Uterus (tissue), 4 donors: Measurements from ENCODE around the gene PIPOX. TPM values are rescaled to one million over a fixed set of nuclear protein-coding genes. Genes with fewer than 3 reads are reported as not detected.

Experiments used
- DNase-seq, 2 donors: peaks; one replicate each; pipeline ENCODE4 v3.0.0-alpha.2; 2019 to 2020
- H3K27ac ChIP-seq, 2 donors: fragments of 200-600 bp; sonication (generic); 1 replicate in 1 of 2; 2 replicates in 1 of 2; pipeline ENCODE4 v1.5.1; 2016 to 2018
- H3K27me3 ChIP-seq, 2 donors: fragments of 200-600 bp; sonication (generic); one replicate each; pipeline ENCODE4 v1.5.1; 2018 to 2019; ENCODE audit warnings: control low read depth in 1 of 2
- H3K36me3 ChIP-seq, 2 donors: fragments of 200-600 bp; sonication (generic); one replicate each; pipeline ENCODE4 v1.5.1; 2019; ENCODE audit warnings: control low read depth in 1 of 2
- H3K4me1 ChIP-seq, 2 donors: fragments of 200-600 bp; sonication (generic); one replicate each; pipeline ENCODE4 v1.5.1; 2018 to 2019; ENCODE audit warnings: control low read depth in 1 of 2
- H3K4me3 ChIP-seq, 2 donors: fragments of 200-600 bp; sonication (generic); 1 replicate in 1 of 2; 2 replicates in 1 of 2; pipeline ENCODE4 v1.5.1; 2018 to 2019; ENCODE audit warnings: mild to moderate bottlenecking in 1 of 2
- H3K9me3 ChIP-seq, 2 donors: fragments of 200-600 bp; sonication (generic); one replicate each; pipeline ENCODE4 v1.5.1; 2019; ENCODE audit warnings: control low read depth in 1 of 2
- POLR2A ChIP-seq, 2 donors: fragments of 450-650 bp; IDR thresholded peaks; one replicate each; pipeline ENCODE4 v1.6.1; 2016; ENCODE audit warnings: antibody characterized with exemption in 2 of 2, mild to moderate bottlenecking in 1 of 2, moderate library complexity in 1 of 2
- intact Hi-C: fragments of 100-400 bp; cut with DNase I; formaldehyde crosslinking; loops from one replicate; pipeline ENCODE4 v1.15.1; 2023; ENCODE audit warnings: low total_unique reads
- total RNA-seq, 4 donors: library from RNA; depleted of rRNA in 3 of 4; stranded (reverse); fragments of >200 nt in 3 of 4; gene quantifications; one replicate each; pipeline versions ENCODE4 v1.1.0 to v1.2.4, GENCODE V29; 2014 to 2023
- TF ChIP-seq, protein P1 (sequence below), 4 experiments: fragments of 200-600 bp in 2 of 4; fragments of 450-650 bp in 2 of 4; sonication (generic) in 2 of 4; IDR thresholded peaks; one replicate each; pipeline ENCODE4 v1.5.1; 2016 to 2019; ENCODE audit warnings: antibody characterized with exemption in 4 of 4, mild to moderate bottlenecking in 2 of 4, moderate library complexity in 1 of 4
- donor health status: DM: yes; HTN: yes; CAD: no.

PIPOX gene
- total RNA-seq, 4 donors from 2014 or later, result 0.59 to 7.4 (median 2.9) TPM

DNA sequence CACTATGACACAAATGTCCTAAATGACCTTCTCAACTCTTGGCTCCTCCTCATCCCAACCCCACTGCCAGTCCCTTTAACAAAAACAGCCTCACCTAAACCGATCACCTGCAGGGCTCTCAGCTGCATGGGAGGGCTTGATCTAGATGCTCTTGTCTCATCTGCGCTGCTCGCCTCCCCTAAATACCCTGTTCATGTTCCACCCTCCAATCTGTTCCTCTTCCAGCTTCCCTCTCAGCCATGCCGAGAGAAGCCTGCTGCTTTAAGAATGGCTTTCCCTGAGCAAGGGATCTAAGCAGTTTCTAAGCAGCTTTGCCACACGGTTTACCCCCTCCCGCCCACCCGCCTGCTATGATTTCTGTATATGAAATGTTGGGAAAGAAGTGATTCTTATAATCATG lies 23.7 kb downstream of the PIPOX start:
- no peak for DNase-seq
- Histone ChIP-seq H3K36me3 (no peaks in the 10 kb centered on the region), H3K4me3 (no peak overlapping the region), H3K4me1 (no peaks in the 10 kb centered on the region), H3K9me3 (no peaks in the 10 kb centered on the region), H3K27me3 (no peaks in the 10 kb centered on the region), H3K27ac (no peak overlapping the region)
- TF ChIP-seq, protein P1, sequence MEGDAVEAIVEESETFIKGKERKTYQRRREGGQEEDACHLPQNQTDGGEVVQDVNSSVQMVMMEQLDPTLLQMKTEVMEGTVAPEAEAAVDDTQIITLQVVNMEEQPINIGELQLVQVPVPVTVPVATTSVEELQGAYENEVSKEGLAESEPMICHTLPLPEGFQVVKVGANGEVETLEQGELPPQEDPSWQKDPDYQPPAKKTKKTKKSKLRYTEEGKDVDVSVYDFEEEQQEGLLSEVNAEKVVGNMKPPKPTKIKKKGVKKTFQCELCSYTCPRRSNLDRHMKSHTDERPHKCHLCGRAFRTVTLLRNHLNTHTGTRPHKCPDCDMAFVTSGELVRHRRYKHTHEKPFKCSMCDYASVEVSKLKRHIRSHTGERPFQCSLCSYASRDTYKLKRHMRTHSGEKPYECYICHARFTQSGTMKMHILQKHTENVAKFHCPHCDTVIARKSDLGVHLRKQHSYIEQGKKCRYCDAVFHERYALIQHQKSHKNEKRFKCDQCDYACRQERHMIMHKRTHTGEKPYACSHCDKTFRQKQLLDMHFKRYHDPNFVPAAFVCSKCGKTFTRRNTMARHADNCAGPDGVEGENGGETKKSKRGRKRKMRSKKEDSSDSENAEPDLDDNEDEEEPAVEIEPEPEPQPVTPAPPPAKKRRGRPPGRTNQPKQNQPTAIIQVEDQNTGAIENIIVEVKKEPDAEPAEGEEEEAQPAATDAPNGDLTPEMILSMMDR (IDR thresholded peaks at IDR 0.05), result no peak
- intact Hi-C loops, result no loop called here

DNA sequence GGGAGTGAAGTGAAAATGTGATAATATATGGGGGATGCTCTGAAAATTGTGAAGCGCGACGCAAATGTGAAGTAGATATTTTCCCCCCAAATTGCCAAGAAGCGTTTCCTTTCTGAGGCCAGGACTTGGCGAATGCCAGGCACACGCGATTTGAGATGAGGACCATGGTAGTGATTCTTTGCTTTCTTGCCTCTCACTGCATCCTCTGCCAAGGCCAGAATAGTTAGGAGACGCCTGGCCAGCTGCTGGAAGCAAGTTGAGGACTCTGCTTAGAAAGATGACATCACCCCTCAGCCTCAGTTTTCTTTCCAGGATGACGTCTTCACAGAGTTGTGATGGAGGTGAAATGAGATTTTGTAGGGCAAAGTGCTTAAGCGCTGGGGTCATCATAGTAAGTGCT lies 25.9 kb downstream of the PIPOX start:
- Histone ChIP-seq H3K4me3 (no peak overlapping the region), H3K27me3 (no peaks in the 10 kb centered on the region), H3K36me3 (no peaks in the 10 kb centered on the region), H3K9me3 (no peaks in the 10 kb centered on the region), H3K4me1 (no peaks in the 10 kb centered on the region), H3K27ac (no peak overlapping the region)
- intact Hi-C loops, result no loop called here
- DNase-seq, result no peak
- TF ChIP-seq, protein P1 (IDR thresholded peaks at IDR 0.05), result no peak
- TF ChIP-seq POLR2A (IDR thresholded peaks at IDR 0.05), result no peak

DNA sequence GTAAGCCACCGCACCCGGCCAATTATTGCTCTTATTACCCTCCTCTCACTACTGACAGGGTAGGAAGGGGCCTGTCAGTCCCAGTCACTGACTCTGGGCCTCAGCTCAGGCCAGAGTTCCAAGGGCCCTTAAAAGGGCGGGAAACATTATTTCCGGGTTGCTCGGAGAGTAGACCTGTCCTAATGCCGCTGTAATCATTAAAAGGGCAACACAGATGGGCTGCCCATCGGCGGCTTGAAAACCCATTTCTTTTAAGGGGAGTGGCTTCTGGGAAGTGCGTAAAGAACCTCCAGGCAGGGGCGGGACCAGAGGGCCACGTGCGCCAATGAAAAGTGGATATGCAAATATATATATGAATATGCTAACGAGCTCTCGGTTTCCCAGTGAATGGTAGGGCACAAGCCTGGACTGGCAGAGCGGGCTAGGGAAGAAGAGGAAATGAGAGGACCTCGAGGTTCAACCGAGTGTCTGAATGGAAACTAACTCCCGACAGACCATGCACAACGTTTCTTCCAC lies 26.6 kb downstream of the PIPOX start:
- no peak for TF ChIP-seq POLR2A (IDR thresholded peaks at IDR 0.05)
- TF ChIP-seq, protein P1 (IDR thresholded peaks at IDR 0.05), result no peak
- DNase-seq, result no peak
- H3K36me3 ChIP-seq, result no peaks in the 10 kb centered on the region
- H3K27ac ChIP-seq, result no peak overlapping the region
- H3K4me1 ChIP-seq, result no peaks in the 10 kb centered on the region
- intact Hi-C loops, result no loop called here
- H3K9me3 ChIP-seq, result no peaks in the 10 kb centered on the region
- H3K4me3 ChIP-seq, result no peak overlapping the region
- no peaks in the 10 kb centered on the region for H3K27me3 ChIP-seq

DNA sequence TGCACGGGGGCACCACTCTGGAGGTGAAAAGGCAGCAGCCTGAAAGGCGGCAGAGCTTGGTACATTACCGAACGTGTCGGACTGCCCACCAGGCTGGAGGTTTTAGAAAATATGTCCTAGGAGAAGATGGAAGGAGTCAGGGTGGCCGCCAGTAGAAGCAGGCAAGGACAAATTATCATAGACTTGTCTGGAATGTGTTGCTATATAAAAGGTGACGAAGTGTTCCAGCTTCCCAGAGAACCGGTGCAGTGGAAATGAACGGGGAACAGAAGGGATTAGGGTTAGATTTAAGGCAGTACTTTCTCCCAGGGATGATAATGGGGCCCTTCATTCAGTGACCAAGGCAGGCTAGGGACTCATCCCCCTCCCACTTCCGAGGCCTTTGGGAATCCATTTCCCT lies 27.4 kb downstream of the PIPOX start:
- Histone ChIP-seq H3K36me3 (no peaks in the 10 kb centered on the region), H3K4me1 (no peaks in the 10 kb centered on the region), H3K27me3 (no peaks in the 10 kb centered on the region), H3K9me3 (no peaks in the 10 kb centered on the region), H3K4me3 (no peak overlapping the region), H3K27ac (no peak overlapping the region)
- intact Hi-C loops, result no loop called here
- TF ChIP-seq, protein P1 (IDR thresholded peaks at IDR 0.05), result no peak
- TF ChIP-seq POLR2A (IDR thresholded peaks at IDR 0.05), result no peak
- no peak for DNase-seq

DNA sequence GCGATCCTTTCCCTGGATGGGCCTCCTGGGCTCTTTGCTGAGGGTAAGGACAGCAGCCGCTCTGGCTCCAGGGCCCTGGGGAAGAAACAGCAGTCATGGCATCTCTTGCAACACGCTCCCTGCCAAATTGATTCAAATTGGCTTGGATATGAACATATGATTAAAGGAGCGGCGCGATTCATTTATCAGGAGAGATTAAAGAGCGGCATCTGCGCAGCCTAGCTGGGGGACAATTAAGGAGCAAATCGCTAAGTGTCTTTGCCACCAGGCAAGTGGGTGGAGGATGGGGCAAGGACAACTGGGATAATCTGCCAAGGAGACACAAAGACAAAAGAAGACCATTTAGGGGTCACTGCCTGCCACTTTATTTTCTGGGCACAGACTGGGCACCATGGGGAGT lies 27.8 kb downstream of the PIPOX start:
- no peak overlapping the region for H3K27ac ChIP-seq
- H3K4me1 ChIP-seq, result no peaks in the 10 kb centered on the region
- H3K27me3 ChIP-seq, result no peaks in the 10 kb centered on the region
- DNase-seq, result no peak
- TF ChIP-seq, protein P1 (IDR thresholded peaks at IDR 0.05), result no peak
- no peak for TF ChIP-seq POLR2A (IDR thresholded peaks at IDR 0.05)
- intact Hi-C loops, result no loop called here
- no peak overlapping the region for H3K4me3 ChIP-seq
- no peaks in the 10 kb centered on the region for H3K36me3 ChIP-seq
- H3K9me3 ChIP-seq, result no peaks in the 10 kb centered on the region
